ENCODE results near the gene COL23A1. TPM values are rescaled to one million over a fixed set of nuclear protein-coding genes. Genes with fewer than 3 reads are reported as not detected.

Gene COL23A1
- total RNA-seq, 1 donor from 2014 or later = 0.96 TPM

- peak; percentile 58 for DNase-seq (ENCODE audit: low spot score)
These were observed 733 bp downstream of the COL23A1 start for GRCh38 chr5:178589180-178590140.

GRCh38 chr5:178588769-178589168, 1.4 kb downstream of the COL23A1 start:
- no peak for DNase-seq (ENCODE audit: low spot score)

- no peak for DNase-seq (ENCODE audit: low spot score)
These were observed 2.2 kb downstream of the COL23A1 start for GRCh38 chr5:178587763-178588611.

GRCh38 chr5:178586396-178586795, 3.8 kb downstream of the COL23A1 start:
- no peak for DNase-seq (ENCODE audit: low spot score)

GRCh38 chr5:178585421-178585820, 4.8 kb downstream of the COL23A1 start:
- peak; percentile 51 for DNase-seq (ENCODE audit: low spot score)

GRCh38 chr5:178583279-178583678, 6.9 kb downstream of the COL23A1 start:
- DNase-seq (ENCODE audit: low spot score) = no peak

GRCh38 chr5:178582291-178582690, 7.9 kb downstream of the COL23A1 start:
- DNase-seq (ENCODE audit: low spot score) = no peak

GRCh38 chr5:178581621-178582020, 8.6 kb downstream of the COL23A1 start:
- no peak for DNase-seq (ENCODE audit: low spot score)

- no peak for DNase-seq (ENCODE audit: low spot score)
These were observed 9.8 kb downstream of the COL23A1 start for GRCh38 chr5:178580271-178580955.

- no peak for DNase-seq (ENCODE audit: low spot score)
These were observed 12.2 kb downstream of the COL23A1 start for GRCh38 chr5:178577944-178578343.

GRCh38 chr5:178577376-178577839, 12.8 kb downstream of the COL23A1 start:
- DNase-seq (ENCODE audit: low spot score) = no peak

- peak; percentile 53 for DNase-seq (ENCODE audit: low spot score)
These were observed 13.4 kb downstream of the COL23A1 start for GRCh38 chr5:178576591-178577351.

- no peak for DNase-seq (ENCODE audit: low spot score)
These were observed 17.0 kb downstream of the COL23A1 start for GRCh38 chr5:178573216-178573615.

- DNase-seq (ENCODE audit: low spot score) = no peak
These were observed 17.6 kb downstream of the COL23A1 start for GRCh38 chr5:178572617-178573016.

- DNase-seq (ENCODE audit: low spot score) = no peak
These were observed 20.7 kb downstream of the COL23A1 start for GRCh38 chr5:178569485-178569884.

GRCh38 chr5:178564811-178565550, 25.2 kb downstream of the COL23A1 start:
- no peak for DNase-seq (ENCODE audit: low spot score)

GRCh38 chr5:178564397-178564796, 25.8 kb downstream of the COL23A1 start:
- DNase-seq (ENCODE audit: low spot score) = peak; percentile 52

- DNase-seq (ENCODE audit: low spot score) = no peak
These were observed 26.6 kb downstream of the COL23A1 start for GRCh38 chr5:178563621-178564020.

GRCh38 chr5:178561746-178562264, 28.4 kb downstream of the COL23A1 start:
- DNase-seq (ENCODE audit: low spot score) = no peak

- no peak for DNase-seq (ENCODE audit: low spot score)
These were observed 29.3 kb downstream of the COL23A1 start for GRCh38 chr5:178560911-178561310.

Data from umbilical cord (tissue), 2 donors.